ENCODE results near the gene WBP4.

DNA sequence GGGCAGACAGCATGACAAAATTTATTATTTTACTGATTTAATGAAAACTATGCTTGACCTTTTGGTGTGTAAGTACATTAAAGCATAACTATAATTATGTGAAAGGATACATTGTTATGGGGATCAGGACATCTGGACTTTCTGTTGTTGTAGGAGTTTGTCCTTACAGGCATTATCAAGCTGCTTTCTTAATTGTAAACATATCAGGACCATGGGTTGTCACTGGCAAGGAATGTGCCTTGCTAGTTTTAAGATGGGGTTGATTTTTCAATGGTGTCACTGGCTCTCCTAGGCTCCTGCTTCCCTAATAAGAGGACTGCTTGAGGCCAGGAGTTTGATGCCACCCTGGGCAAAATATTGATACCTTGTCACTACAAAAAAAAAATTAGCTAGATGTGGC lies 38.7 kb downstream of the WBP4 start:
- TF ChIP-seq CTCF (IDR thresholded peaks at IDR 0.05) (no peak), POLR2A (IDR thresholded peaks at IDR 0.05) (no peak)

All from esophagus squamous epithelium (tissue), 4 donors.